OCI-LY3 (cell line): ENCODE measurements around the gene CENPM.

ENCODE experiments used
- H2AFZ ChIP-seq: fragments of 200-600, 300-600 bp; shearing (Covaris generic); 2 replicates; pipeline ENCODE4 v1.6.0; 2014; ENCODE audit warnings: antibody characterized with exemption, low read depth, low read length
- H3K27ac ChIP-seq: fragments of 200-600, 300-600 bp; sonication (generic); 2 replicates; pipeline ENCODE4 v1.5.1; 2014; ENCODE audit warnings: mild to moderate bottlenecking, low read length, moderate library complexity, mixed read lengths
- H3K27me3 ChIP-seq: fragments of 200-600, 300-600 bp; sonication (generic); 2 replicates; pipeline ENCODE4 v1.6.1; 2014; ENCODE audit warnings: low read depth, low read length, mixed read lengths
- H3K36me3 ChIP-seq: fragments of 200-600, 300-600 bp; sonication (generic); replicated peaks from 2 replicates; pipeline ENCODE3; 2014; ENCODE audit warnings: low read depth, low read length, mixed read lengths
- H3K4me1 ChIP-seq: fragments of 300-600, 200-600 bp; sonication (generic); 2 replicates; pipeline ENCODE4 v1.6.1; 2014; ENCODE audit warnings: low read length, mixed read lengths
- H3K4me2 ChIP-seq: fragments of 200-600, 300-600 bp; sonication (generic); 2 replicates; pipeline ENCODE4 v1.6.1; 2014; ENCODE audit warnings: low read length, mixed read lengths
- H3K4me3 ChIP-seq: fragments of 300-600, 200-600 bp; sonication (generic); 2 replicates; pipeline ENCODE4 v1.5.1; 2014; ENCODE audit warnings: antibody characterized with exemption, mild to moderate bottlenecking, low read length, moderate library complexity
- H3K79me2 ChIP-seq: fragments of 300-600, 200-600 bp; shearing (Covaris generic); 2 replicates; pipeline ENCODE4 v1.6.1; 2014; ENCODE audit warnings: mild to moderate bottlenecking, low read length, mixed read lengths
- H3K9ac ChIP-seq: fragments of 300-600, 200-600 bp; shearing (Covaris generic); 2 replicates; pipeline ENCODE4 v1.6.0; 2014; ENCODE audit warnings: mild to moderate bottlenecking, low read length, moderate library complexity
- H3K9me3 ChIP-seq: fragments of 200-600, 300-600 bp; shearing (Covaris generic); 2 replicates; pipeline ENCODE4 v1.6.1; 2014; ENCODE audit warnings: low read length, mixed read lengths; ENCODE audit not compliant: insufficient read depth
- H4K20me1 ChIP-seq: fragments of 200-600, 300-600 bp; sonication (generic); 2 replicates; pipeline ENCODE4 v1.6.1; 2016; ENCODE audit warnings: low read length, mixed read lengths; ENCODE audit not compliant: insufficient read depth
- EZH2phosphoT487 ChIP-seq: fragments of 200-600 bp; shearing (Covaris generic); IDR thresholded peaks from 2 replicates; pipeline ENCODE4 v1.6.1; 2018; ENCODE audit warnings: antibody characterized with exemption, mixed run types, low read depth
- TF ChIP-seq, protein P1 (sequence below): fragments of 200-600, 300-600 bp; sonication (generic); IDR thresholded peaks from 2 replicates; pipeline ENCODE4 v1.5.1; 2014; ENCODE audit warnings: antibody characterized with exemption, low read length, low read depth

The CENPM gene

DNA sequence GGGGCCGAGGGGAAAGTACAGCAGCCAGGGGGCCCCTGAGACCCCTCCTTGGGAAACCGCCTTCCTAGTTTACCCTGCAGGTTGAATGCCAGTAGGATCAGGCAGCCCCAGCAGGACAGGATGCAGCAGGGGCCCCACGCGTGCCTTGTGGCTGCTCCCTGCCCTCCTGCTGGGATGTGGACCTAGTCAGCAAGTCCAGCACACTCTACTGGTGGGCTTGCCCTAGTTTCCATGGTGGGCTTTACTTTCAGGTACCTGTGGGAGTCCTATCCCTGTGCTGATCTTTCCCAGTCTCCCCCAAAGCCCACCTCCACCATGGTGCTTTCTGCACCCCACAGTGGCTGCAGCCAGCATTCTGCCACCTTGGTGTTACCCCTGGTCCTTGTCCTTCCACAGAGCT, 54.2 kb downstream of the CENPM start:
- Histone ChIP-seq H3K4me3 (no peak overlapping the region), H3K36me3 (peaks cover 83% of the 10 kb centered on the region), H3K79me2 (peaks cover 19% of the 10 kb centered on the region; the same call in 1 of the 2 replicates), H2AFZ (no peak overlapping the region), H3K27me3 (no peaks in the 10 kb centered on the region), H3K4me2 (no peak overlapping the region), H3K9me3 (no peaks in the 10 kb centered on the region), H3K4me1 (0 out of 2 replicates have a peak, but pooled peaks cover 5% of the 10 kb centered on the region), H4K20me1 (peaks cover 21% of the 10 kb centered on the region), H3K9ac (no peak overlapping the region), H3K27ac (no peak overlapping the region)
- TF ChIP-seq, protein P1, sequence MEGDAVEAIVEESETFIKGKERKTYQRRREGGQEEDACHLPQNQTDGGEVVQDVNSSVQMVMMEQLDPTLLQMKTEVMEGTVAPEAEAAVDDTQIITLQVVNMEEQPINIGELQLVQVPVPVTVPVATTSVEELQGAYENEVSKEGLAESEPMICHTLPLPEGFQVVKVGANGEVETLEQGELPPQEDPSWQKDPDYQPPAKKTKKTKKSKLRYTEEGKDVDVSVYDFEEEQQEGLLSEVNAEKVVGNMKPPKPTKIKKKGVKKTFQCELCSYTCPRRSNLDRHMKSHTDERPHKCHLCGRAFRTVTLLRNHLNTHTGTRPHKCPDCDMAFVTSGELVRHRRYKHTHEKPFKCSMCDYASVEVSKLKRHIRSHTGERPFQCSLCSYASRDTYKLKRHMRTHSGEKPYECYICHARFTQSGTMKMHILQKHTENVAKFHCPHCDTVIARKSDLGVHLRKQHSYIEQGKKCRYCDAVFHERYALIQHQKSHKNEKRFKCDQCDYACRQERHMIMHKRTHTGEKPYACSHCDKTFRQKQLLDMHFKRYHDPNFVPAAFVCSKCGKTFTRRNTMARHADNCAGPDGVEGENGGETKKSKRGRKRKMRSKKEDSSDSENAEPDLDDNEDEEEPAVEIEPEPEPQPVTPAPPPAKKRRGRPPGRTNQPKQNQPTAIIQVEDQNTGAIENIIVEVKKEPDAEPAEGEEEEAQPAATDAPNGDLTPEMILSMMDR: no peak
- TF ChIP-seq EZH2phosphoT487: no peak

DNA sequence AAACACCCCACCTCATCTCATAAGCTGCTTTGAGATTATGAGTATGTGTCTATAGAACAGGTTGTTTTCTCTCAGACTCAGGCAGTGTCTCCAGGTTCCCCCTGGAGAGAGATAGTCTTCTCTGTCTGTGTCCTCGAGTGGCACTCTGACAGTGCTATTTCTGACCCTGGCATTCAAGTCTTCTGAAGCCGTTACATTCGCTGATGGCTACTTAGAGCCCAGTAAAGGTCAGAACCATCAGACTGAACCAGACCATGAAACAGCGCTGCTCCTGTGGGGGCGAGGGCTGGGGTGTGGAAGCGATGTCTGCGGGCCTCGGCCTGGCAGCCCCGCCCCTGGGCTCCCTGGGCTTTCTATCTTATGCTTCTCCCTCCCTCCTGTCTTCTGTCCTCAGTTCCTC, 55.5 kb downstream of the CENPM start:
- Histone ChIP-seq H3K4me2 (no peak overlapping the region), H3K9me3 (no peaks in the 10 kb centered on the region), H3K27ac (no peak overlapping the region), H4K20me1 (peaks cover 21% of the 10 kb centered on the region), H3K27me3 (no peaks in the 10 kb centered on the region), H3K4me1 (0 out of 2 replicates have a peak, but pooled peaks cover 5% of the 10 kb centered on the region), H3K36me3 (peaks cover 79% of the 10 kb centered on the region), H3K4me3 (no peak overlapping the region), H2AFZ (no peak overlapping the region), H3K9ac (no peak overlapping the region), H3K79me2 (peaks cover 19% of the 10 kb centered on the region; the same call in 1 of the 2 replicates)
- TF ChIP-seq, protein P1: no peak
- no peak for TF ChIP-seq EZH2phosphoT487
